Measurements from ENCODE around the gene DDX41. TPM values are rescaled to one million over a fixed set of nuclear protein-coding genes. Genes with fewer than 3 reads are reported as not detected.

Gene DDX41
- polyA plus RNA-seq, 1 experiment = 71.8 TPM

- H3K9me3 ChIP-seq (ENCODE audit: control insufficient read depth, insufficient read depth, low read length) = no peaks in the 10 kb centered on the region
- H3K27me3 ChIP-seq (ENCODE audit: control insufficient read depth, insufficient read depth, low read length) = no peaks in the 10 kb centered on the region
- no peak overlapping the region for H3K4me3 ChIP-seq (ENCODE audit: low read depth, low read length)
- DNase-seq (ENCODE audit: low read depth, low spot score) = no peak
- H3K27ac ChIP-seq (ENCODE audit: low read depth, low read length) = no peak overlapping the region
- CTCF ChIA-PET = interaction anchor here (1.4 kb wide), 1 partner anchor 115 kb away, joined by 7 read pairs; no protein-coding TSS in a partner anchor
- POLR2A ChIA-PET = interaction anchor here (1.3 to 1.4 kb wide), 2 partner anchors 9 to 12 kb away, joined by 3 to 5 read pairs; no protein-coding TSS in a partner anchor
- TF ChIP-seq CTCF (IDR thresholded peaks at IDR 0.05; ENCODE audit: low read depth, low read length) = no peak
Observed at GRCh38 chr5:177505075-177505474, 11.7 kb downstream of the DDX41 start.

- ChIA-PET CTCF (interaction anchor here (1.4 to 4.0 kb wide), 2 partner anchors 11 to 114 kb away, joined by 7 to 40 read pairs; partner anchors contain the start of gene DDX41), POLR2A (interaction anchor here (1.3 to 1.4 kb wide), 2 partner anchors 8 to 11 kb away, joined by 3 to 5 read pairs; no protein-coding TSS in a partner anchor)
- no peak overlapping the region for H3K27ac ChIP-seq (ENCODE audit: low read depth, low read length)
- no peaks in the 10 kb centered on the region for H3K27me3 ChIP-seq (ENCODE audit: control insufficient read depth, insufficient read depth, low read length)
- no peak for DNase-seq (ENCODE audit: low read depth, low spot score)
- H3K4me3 ChIP-seq (ENCODE audit: low read depth, low read length) = no peak overlapping the region
- no peak for TF ChIP-seq CTCF (IDR thresholded peaks at IDR 0.05; ENCODE audit: low read depth, low read length)
- H3K9me3 ChIP-seq (ENCODE audit: control insufficient read depth, insufficient read depth, low read length) = no peaks in the 10 kb centered on the region
Observed at GRCh38 chr5:177504086-177505056, 12.4 kb downstream of the DDX41 start.

- no peak for DNase-seq (ENCODE audit: low read depth, low spot score)
- Histone ChIP-seq H3K27ac (ENCODE audit: low read depth, low read length) (no peak overlapping the region), H3K9me3 (ENCODE audit: control insufficient read depth, insufficient read depth, low read length) (no peaks in the 10 kb centered on the region), H3K4me3 (ENCODE audit: low read depth, low read length) (no peak overlapping the region), H3K27me3 (ENCODE audit: control insufficient read depth, insufficient read depth, low read length) (no peaks in the 10 kb centered on the region)
- no peak for TF ChIP-seq CTCF (IDR thresholded peaks at IDR 0.05; ENCODE audit: low read depth, low read length)
- POLR2A ChIA-PET = interaction anchor here (1.4 kb wide), 1 partner anchor 8 kb away, joined by 3 read pairs; no protein-coding TSS in a partner anchor
- CTCF ChIA-PET = interaction anchor here (1.4 to 4.0 kb wide), 2 partner anchors 12 to 113 kb away, joined by 7 to 40 read pairs; partner anchors contain the start of gene DDX41
Observed at GRCh38 chr5:177503351-177504085, 13.2 kb downstream of the DDX41 start.

- no peak for TF ChIP-seq CTCF (IDR thresholded peaks at IDR 0.05; ENCODE audit: low read depth, low read length)
- ChIA-PET POLR2A (no interaction called here), CTCF (interaction anchor here (2.8 to 4.0 kb wide), 3 partner anchors 12 to 113 kb away, joined by 25 to 40 read pairs (median 35); partner anchors contain the start of gene DDX41)
- Histone ChIP-seq H3K27ac (ENCODE audit: low read depth, low read length) (no peak overlapping the region), H3K27me3 (ENCODE audit: control insufficient read depth, insufficient read depth, low read length) (no peaks in the 10 kb centered on the region), H3K4me3 (ENCODE audit: low read depth, low read length) (no peak overlapping the region), H3K9me3 (ENCODE audit: control insufficient read depth, insufficient read depth, low read length) (no peaks in the 10 kb centered on the region)
- DNase-seq (ENCODE audit: low read depth, low spot score) = no peak
Observed at GRCh38 chr5:177502886-177503285, 13.9 kb downstream of the DDX41 start.

All from AG04450 (cell line).